Measurements from ENCODE around the gene IARS1.

Gene IARS1

GRCh38 chr9:92278110-92278509 is 15.4 kb downstream of the IARS1 start:
- H3K4me3 ChIP-seq (ENCODE audit: low read length in 2 of 2): no peak overlapping the region
- H3K4me1 ChIP-seq (ENCODE audit: control insufficient read depth in 2 of 2, insufficient read depth in 2 of 2, low read length in 2 of 2): no peaks in the 10 kb centered on the region
- H3K9me3 ChIP-seq (ENCODE audit: control insufficient read depth in 2 of 2, low read length in 2 of 2): no peaks in the 10 kb centered on the region
- H3K27me3 ChIP-seq (ENCODE audit: control insufficient read depth in 2 of 2, insufficient read depth in 2 of 2, low read length in 2 of 2): no peaks in the 10 kb centered on the region
- H3K9ac ChIP-seq (ENCODE audit: low read depth in 1 of 2, low read length in 2 of 2): no peak overlapping the region
- peaks cover 77 to 83% of the 10 kb centered on the region in 2 donors for H3K36me3 ChIP-seq (ENCODE audit: control insufficient read depth in 2 of 2, insufficient read depth in 2 of 2, low read length in 2 of 2)
- no peak overlapping the region for H3K27ac ChIP-seq (ENCODE audit: low read depth in 2 of 2, low read length in 2 of 2)

GRCh38 chr9:92276331-92277032 is 17.0 kb downstream of the IARS1 start:
- Histone ChIP-seq H3K36me3 (ENCODE audit: control insufficient read depth in 2 of 2, insufficient read depth in 2 of 2, low read length in 2 of 2) (peaks cover 77 to 85% of the 10 kb centered on the region in 2 donors), H3K27me3 (ENCODE audit: control insufficient read depth in 2 of 2, insufficient read depth in 2 of 2, low read length in 2 of 2) (no peaks in the 10 kb centered on the region), H3K9ac (ENCODE audit: low read depth in 1 of 2, low read length in 2 of 2) (no peak overlapping the region), H3K4me3 (ENCODE audit: low read length in 2 of 2) (no peak overlapping the region), H3K4me1 (ENCODE audit: control insufficient read depth in 2 of 2, insufficient read depth in 2 of 2, low read length in 2 of 2) (no peaks in the 10 kb centered on the region), H3K27ac (ENCODE audit: low read depth in 2 of 2, low read length in 2 of 2) (no peak overlapping the region), H3K9me3 (ENCODE audit: control insufficient read depth in 2 of 2, low read length in 2 of 2) (no peaks in the 10 kb centered on the region)

GRCh38 chr9:92275541-92275940 is 18.0 kb downstream of the IARS1 start:
- Histone ChIP-seq H3K4me3 (ENCODE audit: low read length in 2 of 2) (no peak overlapping the region), H3K36me3 (ENCODE audit: control insufficient read depth in 2 of 2, insufficient read depth in 2 of 2, low read length in 2 of 2) (peaks cover 81 to 86% of the 10 kb centered on the region in 2 donors), H3K4me1 (ENCODE audit: control insufficient read depth in 2 of 2, insufficient read depth in 2 of 2, low read length in 2 of 2) (no peaks in the 10 kb centered on the region), H3K27ac (ENCODE audit: low read depth in 2 of 2, low read length in 2 of 2) (no peak overlapping the region), H3K9ac (ENCODE audit: low read depth in 1 of 2, low read length in 2 of 2) (no peak overlapping the region), H3K27me3 (ENCODE audit: control insufficient read depth in 2 of 2, insufficient read depth in 2 of 2, low read length in 2 of 2) (no peaks in the 10 kb centered on the region), H3K9me3 (ENCODE audit: control insufficient read depth in 2 of 2, low read length in 2 of 2) (no peaks in the 10 kb centered on the region)

GRCh38 chr9:92270511-92270910 is 23.0 kb downstream of the IARS1 start:
- Histone ChIP-seq H3K27ac (ENCODE audit: low read depth in 2 of 2, low read length in 2 of 2) (no peak overlapping the region), H3K27me3 (ENCODE audit: control insufficient read depth in 2 of 2, insufficient read depth in 2 of 2, low read length in 2 of 2) (no peaks in the 10 kb centered on the region), H3K36me3 (ENCODE audit: control insufficient read depth in 2 of 2, insufficient read depth in 2 of 2, low read length in 2 of 2) (peaks cover 80 to 88% of the 10 kb centered on the region in 2 donors), H3K4me1 (ENCODE audit: control insufficient read depth in 2 of 2, insufficient read depth in 2 of 2, low read length in 2 of 2) (no peaks in the 10 kb centered on the region), H3K4me3 (ENCODE audit: low read length in 2 of 2) (no peak overlapping the region), H3K9ac (ENCODE audit: low read depth in 1 of 2, low read length in 2 of 2) (no peak overlapping the region), H3K9me3 (ENCODE audit: control insufficient read depth in 2 of 2, low read length in 2 of 2) (no peaks in the 10 kb centered on the region)

- H3K4me1 ChIP-seq (ENCODE audit: control insufficient read depth in 2 of 2, insufficient read depth in 2 of 2, low read length in 2 of 2): no peaks in the 10 kb centered on the region
- no peaks in the 10 kb centered on the region for H3K9me3 ChIP-seq (ENCODE audit: control insufficient read depth in 2 of 2, low read length in 2 of 2)
- H3K36me3 ChIP-seq (ENCODE audit: control insufficient read depth in 2 of 2, insufficient read depth in 2 of 2, low read length in 2 of 2): peaks cover 88% of the 10 kb centered on the region in 2 donors
- no peak overlapping the region for H3K27ac ChIP-seq (ENCODE audit: low read depth in 2 of 2, low read length in 2 of 2)
- no peaks in the 10 kb centered on the region for H3K27me3 ChIP-seq (ENCODE audit: control insufficient read depth in 2 of 2, insufficient read depth in 2 of 2, low read length in 2 of 2)
- H3K4me3 ChIP-seq (ENCODE audit: low read length in 2 of 2): no peak overlapping the region
- H3K9ac ChIP-seq (ENCODE audit: low read depth in 1 of 2, low read length in 2 of 2): no peak overlapping the region
Observed at GRCh38 chr9:92266486-92266885, 27.0 kb downstream of the IARS1 start.

- no peak overlapping the region for H3K9ac ChIP-seq (ENCODE audit: low read depth in 1 of 2, low read length in 2 of 2)
- H3K4me1 ChIP-seq (ENCODE audit: control insufficient read depth in 2 of 2, insufficient read depth in 2 of 2, low read length in 2 of 2): no peaks in the 10 kb centered on the region
- peaks cover 80 to 87% of the 10 kb centered on the region in 2 donors for H3K36me3 ChIP-seq (ENCODE audit: control insufficient read depth in 2 of 2, insufficient read depth in 2 of 2, low read length in 2 of 2)
- H3K27me3 ChIP-seq (ENCODE audit: control insufficient read depth in 2 of 2, insufficient read depth in 2 of 2, low read length in 2 of 2): no peaks in the 10 kb centered on the region
- no peak overlapping the region for H3K4me3 ChIP-seq (ENCODE audit: low read length in 2 of 2)
- no peak overlapping the region for H3K27ac ChIP-seq (ENCODE audit: low read depth in 2 of 2, low read length in 2 of 2)
- H3K9me3 ChIP-seq (ENCODE audit: control insufficient read depth in 2 of 2, low read length in 2 of 2): no peaks in the 10 kb centered on the region
Observed at GRCh38 chr9:92265154-92265553, 28.3 kb downstream of the IARS1 start.

GRCh38 chr9:92263131-92263530 is 30.4 kb downstream of the IARS1 start:
- Histone ChIP-seq H3K9ac (ENCODE audit: low read depth in 1 of 2, low read length in 2 of 2) (no peak overlapping the region), H3K36me3 (ENCODE audit: control insufficient read depth in 2 of 2, insufficient read depth in 2 of 2, low read length in 2 of 2) (peaks cover 80 to 86% of the 10 kb centered on the region in 2 donors), H3K9me3 (ENCODE audit: control insufficient read depth in 2 of 2, low read length in 2 of 2) (no peaks in the 10 kb centered on the region), H3K4me3 (ENCODE audit: low read length in 2 of 2) (no peak overlapping the region), H3K4me1 (ENCODE audit: control insufficient read depth in 2 of 2, insufficient read depth in 2 of 2, low read length in 2 of 2) (no peaks in the 10 kb centered on the region), H3K27ac (ENCODE audit: low read depth in 2 of 2, low read length in 2 of 2) (no peak overlapping the region), H3K27me3 (ENCODE audit: control insufficient read depth in 2 of 2, insufficient read depth in 2 of 2, low read length in 2 of 2) (no peaks in the 10 kb centered on the region)

- no peak overlapping the region for H3K9ac ChIP-seq (ENCODE audit: low read depth in 1 of 2, low read length in 2 of 2)
- no peak overlapping the region for H3K27ac ChIP-seq (ENCODE audit: low read depth in 2 of 2, low read length in 2 of 2)
- H3K36me3 ChIP-seq (ENCODE audit: control insufficient read depth in 2 of 2, insufficient read depth in 2 of 2, low read length in 2 of 2): peaks cover 80 to 87% of the 10 kb centered on the region in 2 donors
- no peaks in the 10 kb centered on the region for H3K4me1 ChIP-seq (ENCODE audit: control insufficient read depth in 2 of 2, insufficient read depth in 2 of 2, low read length in 2 of 2)
- no peaks in the 10 kb centered on the region for H3K27me3 ChIP-seq (ENCODE audit: control insufficient read depth in 2 of 2, insufficient read depth in 2 of 2, low read length in 2 of 2)
- no peaks in the 10 kb centered on the region for H3K9me3 ChIP-seq (ENCODE audit: control insufficient read depth in 2 of 2, low read length in 2 of 2)
- H3K4me3 ChIP-seq (ENCODE audit: low read length in 2 of 2): no peak overlapping the region
Observed at GRCh38 chr9:92257327-92257726, 36.2 kb downstream of the IARS1 start.

- Histone ChIP-seq H3K9ac (ENCODE audit: low read depth in 1 of 2, low read length in 2 of 2) (no peak overlapping the region), H3K27me3 (ENCODE audit: control insufficient read depth in 2 of 2, insufficient read depth in 2 of 2, low read length in 2 of 2) (no peaks in the 10 kb centered on the region), H3K27ac (ENCODE audit: low read depth in 2 of 2, low read length in 2 of 2) (no peak overlapping the region), H3K4me3 (ENCODE audit: low read length in 2 of 2) (no peak overlapping the region), H3K9me3 (ENCODE audit: control insufficient read depth in 2 of 2, low read length in 2 of 2) (no peaks in the 10 kb centered on the region), H3K4me1 (ENCODE audit: control insufficient read depth in 2 of 2, insufficient read depth in 2 of 2, low read length in 2 of 2) (no peaks in the 10 kb centered on the region), H3K36me3 (ENCODE audit: control insufficient read depth in 2 of 2, insufficient read depth in 2 of 2, low read length in 2 of 2) (peaks cover 88 to 92% of the 10 kb centered on the region in 2 donors)
Observed at GRCh38 chr9:92254381-92255337, 38.8 kb downstream of the IARS1 start.

- no peaks in the 10 kb centered on the region for H3K4me1 ChIP-seq (ENCODE audit: control insufficient read depth in 2 of 2, insufficient read depth in 2 of 2, low read length in 2 of 2)
- no peaks in the 10 kb centered on the region for H3K9me3 ChIP-seq (ENCODE audit: control insufficient read depth in 2 of 2, low read length in 2 of 2)
- no peak overlapping the region for H3K4me3 ChIP-seq (ENCODE audit: low read length in 2 of 2)
- H3K27ac ChIP-seq (ENCODE audit: low read depth in 2 of 2, low read length in 2 of 2): no peak overlapping the region
- no peaks in the 10 kb centered on the region for H3K27me3 ChIP-seq (ENCODE audit: control insufficient read depth in 2 of 2, insufficient read depth in 2 of 2, low read length in 2 of 2)
- H3K9ac ChIP-seq (ENCODE audit: low read depth in 1 of 2, low read length in 2 of 2): no peak overlapping the region
- peaks cover 81 to 86% of the 10 kb centered on the region in 2 donors for H3K36me3 ChIP-seq (ENCODE audit: control insufficient read depth in 2 of 2, insufficient read depth in 2 of 2, low read length in 2 of 2)
Observed at GRCh38 chr9:92253656-92254055, 39.8 kb downstream of the IARS1 start.

All from mucosa of rectum (tissue), 2 donors.